Sigmoid colon (tissue), 7 donors: ENCODE data around the gene KLK5. TPM values are rescaled to one million over a fixed set of nuclear protein-coding genes. Genes with fewer than 3 reads are reported as not detected.
A peak's percentile ranks its signal among the peaks of the same experiment; 100 is the strongest.
"Not testable (repeated sequence)": the region's sequence is repeated elsewhere in the genome, so short reads cannot be mapped to it uniquely, and the experiment has no call there.

Experiments
- DNase-seq: peaks from one replicate; pipeline ENCODE4 v3.0.0-alpha.2; 2019
- H3K27ac ChIP-seq, 4 donors: fragments of 200-600 bp; sonication (generic); one replicate each; pipeline ENCODE4 v1.5.1; 2016 to 2019; ENCODE audit warnings: mild to moderate bottlenecking in 1 of 4
- H3K27me3 ChIP-seq, 3 donors: fragments of 200-600 bp; sonication (generic); one replicate each; pipeline ENCODE4 v1.5.1; 2019; ENCODE audit warnings: mild to moderate bottlenecking in 1 of 3
- H3K36me3 ChIP-seq, 4 donors: fragments of 200-600 bp; sonication (generic); one replicate each; pipeline ENCODE4 v1.5.1; 2016 to 2019
- H3K4me1 ChIP-seq, 4 donors: fragments of 200-600 bp; sonication (generic); one replicate each; pipeline ENCODE4 v1.5.1; 2017 to 2019
- H3K4me3 ChIP-seq, 4 donors: fragments of 200-600 bp; sonication (generic); one replicate each; pipeline ENCODE4 v1.5.1; 2017 to 2019; ENCODE audit warnings: mild to moderate bottlenecking in 2 of 4, moderate library complexity in 1 of 4
- H3K9me3 ChIP-seq, 4 donors: fragments of 200-600 bp in 3 of 4; sonication (generic) in 3 of 4; one replicate each; pipeline versions ENCODE4 v1.5.1 to v1.6.1; 2013 to 2019
- EP300 ChIP-seq, 4 donors: sonication (generic); formaldehyde crosslinking; IDR thresholded peaks; one replicate each; pipeline ENCODE4 v1.6.1; 2017; ENCODE audit warnings: antibody characterized with exemption in 4 of 4
- POLR2A ChIP-seq, 2 donors: fragments of 450-650 bp; IDR thresholded peaks; one replicate each; pipeline ENCODE4 v1.6.1; 2016; ENCODE audit warnings: antibody characterized with exemption in 2 of 2, mild to moderate bottlenecking in 2 of 2, moderate library complexity in 2 of 2
- POLR2AphosphoS5 ChIP-seq, 4 donors: sonication (generic); formaldehyde crosslinking; IDR thresholded peaks; one replicate each; pipeline ENCODE4 v1.6.1; 2017; ENCODE audit warnings: antibody characterized with exemption in 4 of 4
- WGBS, 2 donors: extraction: QIAGEN DNeasy Blood & Tissue Kit; methylation state at CpG; one replicate each; pipeline ENCODE4 v1.1.7; 2013; 5-methylcytosine and 5-hydroxymethylcytosine counted together
- intact Hi-C: fragments of 100-400 bp; cut with DNase I; formaldehyde crosslinking; loops from one replicate; pipeline ENCODE4 v1.15.1; 2023
- polyA plus RNA-seq, 3 donors: library from polyadenylated mRNA; stranded (reverse); fragments of 200-250 nt; gene quantifications; one replicate each; pipeline ENCODE4 v1.2.3, GENCODE V29; 2013
- total RNA-seq, 4 donors: library from RNA; depleted of rRNA; stranded (reverse); fragments of >200 nt; gene quantifications; one replicate each; pipeline ENCODE4 v1.1.0, GENCODE V29; 2016
- TF ChIP-seq, protein P1 (sequence below), 4 experiments: fragments of 450-650 bp in 3 of 4; fragments of 200-600 bp in 1 of 4; IDR thresholded peaks; one replicate each; pipeline ENCODE4 v1.5.1; 2016 to 2019; ENCODE audit warnings: antibody characterized with exemption in 4 of 4, mild to moderate bottlenecking in 3 of 4, moderate library complexity in 2 of 4
- donor health status: healthy with polysubstance abuse.
- donor health status: Bipolar disorder and iron deficiency.
- donor health status: healthy.

KLK5 gene
- total and polyA plus RNA-seq, 7 donors: not detected

DNA sequence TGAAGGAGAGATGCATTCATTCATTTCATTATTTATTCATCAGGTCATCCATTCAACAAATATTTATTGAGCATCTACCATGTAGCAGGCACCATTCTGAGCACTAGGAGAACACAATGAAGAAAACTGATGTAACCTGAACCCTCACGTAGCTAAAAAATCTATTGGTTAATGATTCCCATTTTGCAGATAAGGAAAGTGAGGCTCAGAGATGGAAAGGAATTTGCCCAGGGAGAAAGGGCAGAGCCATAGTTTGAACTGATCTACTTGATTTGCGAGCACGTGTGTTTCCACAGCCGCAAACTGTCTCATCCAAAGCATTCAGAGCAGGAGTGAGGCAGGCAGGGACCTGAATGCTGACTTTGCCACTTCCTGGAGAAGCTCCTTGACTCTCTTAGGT lies 45.8 kb upstream of the KLK5 start:
- H3K9me3 ChIP-seq: no peaks in the 10 kb centered on the region
- WGBS, 2 donors: 42 to 72% methylated on average over 4 of the region's 4 CpGs
- no peak overlapping the region for H3K4me3 ChIP-seq
- TF ChIP-seq EP300 (IDR thresholded peaks at IDR 0.05) (no peak), POLR2AphosphoS5 (IDR thresholded peaks at IDR 0.05) (no peak), POLR2A (IDR thresholded peaks at IDR 0.05) (no peak)
- TF ChIP-seq, protein P1, sequence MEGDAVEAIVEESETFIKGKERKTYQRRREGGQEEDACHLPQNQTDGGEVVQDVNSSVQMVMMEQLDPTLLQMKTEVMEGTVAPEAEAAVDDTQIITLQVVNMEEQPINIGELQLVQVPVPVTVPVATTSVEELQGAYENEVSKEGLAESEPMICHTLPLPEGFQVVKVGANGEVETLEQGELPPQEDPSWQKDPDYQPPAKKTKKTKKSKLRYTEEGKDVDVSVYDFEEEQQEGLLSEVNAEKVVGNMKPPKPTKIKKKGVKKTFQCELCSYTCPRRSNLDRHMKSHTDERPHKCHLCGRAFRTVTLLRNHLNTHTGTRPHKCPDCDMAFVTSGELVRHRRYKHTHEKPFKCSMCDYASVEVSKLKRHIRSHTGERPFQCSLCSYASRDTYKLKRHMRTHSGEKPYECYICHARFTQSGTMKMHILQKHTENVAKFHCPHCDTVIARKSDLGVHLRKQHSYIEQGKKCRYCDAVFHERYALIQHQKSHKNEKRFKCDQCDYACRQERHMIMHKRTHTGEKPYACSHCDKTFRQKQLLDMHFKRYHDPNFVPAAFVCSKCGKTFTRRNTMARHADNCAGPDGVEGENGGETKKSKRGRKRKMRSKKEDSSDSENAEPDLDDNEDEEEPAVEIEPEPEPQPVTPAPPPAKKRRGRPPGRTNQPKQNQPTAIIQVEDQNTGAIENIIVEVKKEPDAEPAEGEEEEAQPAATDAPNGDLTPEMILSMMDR (IDR thresholded peaks at IDR 0.05): no peak
- no peaks in the 10 kb centered on the region for H3K36me3 ChIP-seq
- no peak overlapping the region for H3K27ac ChIP-seq
- DNase-seq: no peak
- H3K4me1 ChIP-seq: no peaks in the 10 kb centered on the region
- peaks cover 0 to 50% (median 36%) of the 10 kb centered on the region in 3 donors for H3K27me3 ChIP-seq
- intact Hi-C loops: no loop called here

DNA sequence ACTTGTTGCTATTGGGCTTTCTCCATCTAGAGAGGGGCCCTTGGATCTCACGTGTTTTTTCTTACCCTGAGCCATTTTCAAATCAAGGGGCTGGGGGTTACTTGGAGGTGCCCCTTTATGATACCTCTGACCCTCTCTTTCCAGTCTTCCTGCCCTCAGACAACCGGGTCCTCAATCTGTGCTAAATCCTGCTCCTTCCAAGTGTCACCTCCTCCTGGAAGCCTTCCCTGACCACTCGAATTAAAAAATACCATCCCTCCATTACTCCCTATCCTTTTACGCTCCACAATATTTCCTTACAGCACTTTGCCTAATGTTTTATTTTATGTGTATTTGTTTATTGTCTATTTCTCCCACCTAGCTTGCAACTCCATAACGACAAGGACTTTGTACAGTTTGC lies 45.2 kb upstream of the KLK5 start:
- peaks cover 0 to 44% (median 31%) of the 10 kb centered on the region in 3 donors for H3K27me3 ChIP-seq
- no peak for DNase-seq
- no peaks in the 10 kb centered on the region for H3K9me3 ChIP-seq
- H3K4me1 ChIP-seq: no peaks in the 10 kb centered on the region
- TF ChIP-seq EP300 (IDR thresholded peaks at IDR 0.05): no peak
- TF ChIP-seq, protein P1 (IDR thresholded peaks at IDR 0.05): no peak
- H3K4me3 ChIP-seq: no peak overlapping the region
- no peak overlapping the region for H3K27ac ChIP-seq
- WGBS, 2 donors: 30 to 62% methylated on average over 5 of the region's 5 CpGs
- intact Hi-C loops: no loop called here
- no peaks in the 10 kb centered on the region for H3K36me3 ChIP-seq

DNA sequence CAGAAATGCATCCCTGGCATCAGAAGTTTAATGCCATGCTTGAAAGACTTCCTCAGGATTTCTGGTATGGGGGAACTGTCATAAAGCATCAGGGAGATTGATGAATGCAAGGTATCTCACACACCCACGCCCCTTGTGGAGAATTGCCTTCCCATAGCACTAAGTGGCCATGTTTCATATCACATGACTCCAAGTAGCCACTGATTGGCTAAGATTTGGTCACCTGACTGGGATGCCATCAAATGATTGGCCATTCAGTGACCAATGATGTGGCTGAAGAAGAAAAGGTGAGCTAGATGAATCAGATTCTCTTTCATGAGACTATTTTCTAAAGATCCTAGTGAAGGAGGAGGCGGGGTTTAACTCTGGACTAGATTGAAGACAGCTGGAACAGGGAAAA lies 41.3 kb upstream of the KLK5 start:
- Histone ChIP-seq H3K9me3 (no peaks in the 10 kb centered on the region), H3K36me3 (no peaks in the 10 kb centered on the region), H3K27me3 (peaks cover 0 to 10% (median 2%) of the 10 kb centered on the region in 3 donors), H3K4me3 (no peak overlapping the region), H3K27ac (no peak overlapping the region), H3K4me1 (no peaks in the 10 kb centered on the region)
- peak; percentile 7 for DNase-seq
- intact Hi-C loops: no loop called here
- TF ChIP-seq POLR2A (IDR thresholded peaks at IDR 0.05): no peak
- no peak for TF ChIP-seq EP300 (IDR thresholded peaks at IDR 0.05)
- no peak for TF ChIP-seq POLR2AphosphoS5 (IDR thresholded peaks at IDR 0.05)
- TF ChIP-seq, protein P1 (IDR thresholded peaks at IDR 0.05): no peak
- 66 to 81% methylated on average over 2 of the region's 2 CpGs for WGBS, 2 donors

DNA sequence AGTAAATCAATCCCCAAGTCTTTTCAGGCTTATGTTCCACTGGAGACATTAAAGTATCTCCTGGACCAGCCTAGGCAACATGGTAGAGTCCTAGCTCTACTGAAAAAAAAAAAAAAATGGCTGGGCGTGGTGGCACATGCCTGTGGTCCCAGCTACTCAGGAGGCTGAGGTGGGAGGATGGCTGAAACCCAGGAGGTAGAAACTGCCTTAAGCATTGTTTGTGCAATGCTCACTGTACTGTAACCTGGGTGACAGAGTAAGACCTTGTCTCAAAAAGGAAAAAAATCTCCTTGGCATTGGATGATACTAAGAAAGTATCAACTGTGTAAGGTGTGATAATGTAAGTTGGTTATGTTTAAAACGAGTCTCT lies 39.8 kb upstream of the KLK5 start:
- intact Hi-C loops: no loop called here
- 52 to 75% methylated on average over 2 of the region's 2 CpGs for WGBS, 2 donors
- DNase-seq: peak; percentile 2
- Histone ChIP-seq H3K27me3 (no peaks in the 10 kb centered on the region), H3K4me1 (no peaks in the 10 kb centered on the region), H3K4me3 (no peak overlapping the region), H3K36me3 (no peaks in the 10 kb centered on the region), H3K27ac (no peak overlapping the region), H3K9me3 (no peaks in the 10 kb centered on the region)
- TF ChIP-seq, protein P1 (IDR thresholded peaks at IDR 0.05): no peak
- TF ChIP-seq POLR2AphosphoS5 (IDR thresholded peaks at IDR 0.05) (no peak), POLR2A (IDR thresholded peaks at IDR 0.05) (no peak), EP300 (IDR thresholded peaks at IDR 0.05) (no peak)

DNA sequence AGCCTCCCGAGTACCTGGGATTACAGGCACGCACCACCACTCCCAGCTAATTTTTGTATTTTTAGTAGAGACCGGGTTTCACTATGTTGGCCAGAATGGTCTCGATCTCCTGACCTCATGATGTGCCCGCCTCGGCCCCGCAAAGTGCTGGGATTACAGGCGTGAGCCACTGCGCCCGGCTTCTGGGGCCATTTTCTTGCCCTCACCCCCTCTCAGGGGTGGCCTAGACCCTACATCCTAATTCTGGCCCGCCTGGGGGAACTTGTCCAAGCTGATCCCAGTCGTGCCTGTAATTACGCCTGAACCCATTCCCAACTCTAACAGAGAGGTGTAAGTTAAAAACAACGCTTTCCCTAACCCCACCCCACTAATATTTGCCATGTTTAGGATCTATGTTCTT lies 31.6 kb upstream of the KLK5 start:
- intact Hi-C loops, H3K27ac ChIP-seq, H3K4me1 ChIP-seq, H3K9me3 ChIP-seq, H3K36me3 ChIP-seq, H3K4me3 ChIP-seq: not testable (repeated sequence)
- peaks cover 5 to 33% (median 7%) of the 10 kb centered on the region in 3 donors for H3K27me3 ChIP-seq
- 85 to 87% methylated on average over 14 of the region's 14 CpGs for WGBS, 2 donors
- DNase-seq: peak; percentile 28
